NOMO-1 (cell line): Measurements from ENCODE around the gene TPPP.
"Not testable (repeated sequence)": the region's sequence is repeated elsewhere in the genome, so short reads cannot be mapped to it uniquely, and the experiment has no call there.

Experiments used
- DNase-seq, 2 experiments: peaks; one replicate each; lab custom pipeline; 2025; ENCODE audit not compliant: unreplicated experiment in 2 of 2; lab: John Stamatoyannopoulos, UW

TPPP gene

DNA sequence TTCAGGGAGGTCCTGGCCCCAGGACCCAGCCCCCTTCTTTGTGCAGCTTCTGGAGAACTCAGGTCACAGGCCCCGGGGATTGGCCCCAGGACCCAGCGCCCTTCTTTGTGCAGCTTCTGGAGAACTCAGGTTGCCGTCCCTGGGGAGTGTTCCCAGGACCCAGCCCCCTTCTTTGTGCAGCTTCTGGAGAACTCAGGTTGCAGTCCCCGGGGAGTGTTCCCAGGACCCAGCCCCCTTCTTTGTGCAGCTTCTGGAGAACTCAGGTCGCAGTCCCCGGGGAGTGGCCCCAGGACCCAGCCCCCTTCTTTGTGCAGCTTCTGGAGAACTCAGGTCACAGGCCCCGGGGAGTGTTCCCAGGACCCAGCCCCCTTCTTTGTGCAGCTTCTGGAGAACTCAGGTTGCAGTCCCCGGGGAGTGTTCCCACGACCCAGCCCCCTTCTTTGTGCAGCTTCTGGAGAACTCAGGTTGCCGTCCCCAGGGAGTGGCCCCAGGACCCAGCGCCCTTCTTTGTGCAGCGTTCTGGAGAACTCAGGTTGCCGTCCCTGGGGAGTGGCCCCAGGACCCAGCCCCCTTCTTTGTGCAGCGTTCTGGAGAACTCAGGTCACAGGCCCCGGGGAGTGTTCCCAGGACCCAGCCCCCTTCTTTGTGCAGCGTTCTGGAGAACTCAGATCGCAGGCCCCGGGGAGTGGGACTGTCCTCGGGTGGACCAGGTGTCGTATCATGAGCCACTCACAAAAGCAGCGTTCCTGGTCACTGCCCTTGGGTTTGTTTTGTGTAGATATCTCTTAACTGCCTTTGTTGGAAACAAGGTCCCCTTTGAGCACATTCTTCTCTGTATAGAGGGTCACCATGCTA, 64.6 kb downstream of the TPPP start:
- DNase-seq = not testable (repeated sequence)

GRCh38 chr5:627840-628239, 65.3 kb downstream of the TPPP start:
- no peak for DNase-seq

DNA sequence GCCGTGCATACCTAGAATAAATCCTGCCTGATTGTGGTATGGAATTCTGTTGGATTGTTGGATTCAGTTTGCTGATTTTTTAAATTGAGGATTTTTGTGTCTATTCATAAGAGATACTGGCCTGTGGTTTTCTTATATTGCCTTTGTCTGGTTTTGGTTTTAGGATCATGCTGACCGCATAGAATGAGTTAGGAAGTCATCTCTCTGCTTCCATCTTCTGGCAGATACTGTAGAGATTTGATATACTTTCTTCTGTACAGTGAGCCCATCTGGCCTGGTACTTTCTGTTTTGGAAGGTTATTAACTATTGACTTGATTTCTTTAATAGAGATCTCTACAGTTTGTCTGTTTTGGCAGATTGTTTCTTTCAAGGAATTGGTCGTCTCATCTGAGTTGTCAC, 66.3 kb downstream of the TPPP start:
- peak in 1 of 2 experiments; percentile 34 for DNase-seq

DNA sequence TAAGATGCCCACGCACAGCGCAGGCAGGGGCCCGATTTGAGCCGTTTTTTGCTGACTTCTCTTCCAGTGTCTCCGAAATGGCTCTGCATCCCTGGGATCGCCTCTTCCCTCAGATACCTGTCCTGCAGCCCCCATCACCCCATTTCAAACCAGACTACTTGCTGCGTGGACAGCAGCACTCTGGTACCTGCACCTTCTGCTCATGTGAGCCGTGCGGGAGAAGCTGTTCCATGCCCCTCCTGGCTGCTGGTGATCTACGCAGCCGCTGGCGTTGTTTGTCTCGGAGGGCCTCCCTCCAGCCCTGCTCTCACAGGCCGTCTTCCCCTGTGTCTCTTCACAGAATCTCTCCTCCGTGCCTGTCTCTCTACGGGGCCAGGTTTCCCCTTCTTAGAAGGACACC, 67.6 kb downstream of the TPPP start:
- no peak for DNase-seq

DNA sequence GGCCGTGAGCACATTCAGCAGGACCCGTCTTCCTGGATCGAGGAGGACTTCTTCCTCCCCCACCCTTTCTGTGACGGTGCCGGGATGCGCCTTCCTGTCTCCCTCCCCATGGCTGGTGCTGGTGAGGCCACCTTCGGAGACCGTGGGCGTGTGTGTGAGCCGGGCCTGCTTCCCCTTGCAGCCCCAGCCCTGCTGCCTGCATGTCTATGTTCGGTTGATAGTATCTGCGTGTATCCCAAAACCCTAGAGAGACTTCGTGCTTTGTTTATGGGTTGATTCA, 68.3 kb downstream of the TPPP start:
- no peak for DNase-seq

DNA sequence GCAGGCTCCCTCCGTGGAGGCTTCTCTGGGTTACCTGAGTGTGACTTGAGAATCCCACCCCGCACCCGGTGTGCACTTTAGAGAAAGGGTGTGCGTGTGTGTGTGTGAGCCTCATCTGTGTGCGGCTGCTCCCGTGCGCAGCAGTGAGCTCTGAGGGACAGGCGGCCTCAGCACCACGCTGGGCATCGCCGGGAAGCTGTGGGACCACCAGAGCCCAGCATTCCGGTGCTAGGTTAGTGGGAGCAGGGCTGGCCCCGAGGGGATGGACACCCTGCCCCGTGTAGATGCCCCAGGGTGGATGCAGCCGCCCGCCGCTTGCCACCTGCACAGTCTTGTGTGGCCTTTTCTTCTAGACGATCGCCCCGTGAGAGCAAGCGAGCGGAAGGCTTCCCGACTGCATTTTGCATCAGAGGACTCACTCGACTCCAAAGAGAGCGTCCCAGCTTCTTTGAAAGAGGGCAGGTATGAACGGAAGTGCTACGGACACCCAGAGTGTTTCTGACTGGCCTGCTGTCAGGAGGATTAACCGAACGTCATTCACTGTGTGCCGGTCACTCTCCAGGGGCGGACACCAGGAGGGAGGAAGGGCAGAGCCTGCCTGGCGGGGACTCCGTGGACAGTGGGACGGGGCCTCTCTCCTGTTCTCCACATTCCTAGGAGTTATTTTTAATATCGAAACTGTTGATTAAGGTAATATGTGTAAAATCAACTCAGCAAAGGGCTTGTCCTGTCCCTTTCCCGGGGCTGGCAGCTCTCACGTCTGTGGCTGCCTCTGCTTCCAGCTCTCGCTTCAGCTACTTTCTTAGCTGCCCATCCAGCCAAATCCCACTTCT, 68.8 kb downstream of the TPPP start:
- DNase-seq = no peak

GRCh38 chr5:623531-623930, 69.6 kb downstream of the TPPP start:
- no peak for DNase-seq

DNA sequence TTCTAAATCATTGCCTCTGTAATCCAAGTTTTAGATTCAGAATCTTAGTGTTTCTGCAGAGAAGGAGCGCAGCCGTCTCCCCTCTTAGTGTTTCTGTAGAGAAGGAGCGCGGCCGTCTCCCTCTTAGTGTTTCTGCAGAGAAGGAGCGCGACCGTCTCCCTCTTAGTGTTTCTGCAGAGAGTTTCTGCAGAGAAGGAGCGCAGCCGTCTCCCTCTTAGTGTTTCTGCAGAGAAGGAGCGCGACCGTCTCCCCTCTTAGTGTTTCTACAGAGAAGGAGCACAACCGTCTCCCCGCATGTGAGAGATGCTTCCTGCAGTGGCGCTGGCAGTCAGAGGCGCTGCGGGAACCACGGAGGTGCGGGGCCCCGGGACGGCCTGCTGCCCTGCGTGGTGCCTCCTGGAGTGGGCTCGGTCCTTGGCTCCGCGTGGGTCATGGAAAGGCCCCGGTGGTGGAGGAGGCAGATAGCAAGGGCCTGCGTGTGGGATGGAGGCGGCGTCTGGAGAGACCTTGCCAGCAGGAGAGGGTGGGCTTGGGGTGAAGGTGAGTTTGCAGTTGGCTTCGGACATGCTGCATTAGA, 70.1 kb downstream of the TPPP start:
- DNase-seq = no peak

DNA sequence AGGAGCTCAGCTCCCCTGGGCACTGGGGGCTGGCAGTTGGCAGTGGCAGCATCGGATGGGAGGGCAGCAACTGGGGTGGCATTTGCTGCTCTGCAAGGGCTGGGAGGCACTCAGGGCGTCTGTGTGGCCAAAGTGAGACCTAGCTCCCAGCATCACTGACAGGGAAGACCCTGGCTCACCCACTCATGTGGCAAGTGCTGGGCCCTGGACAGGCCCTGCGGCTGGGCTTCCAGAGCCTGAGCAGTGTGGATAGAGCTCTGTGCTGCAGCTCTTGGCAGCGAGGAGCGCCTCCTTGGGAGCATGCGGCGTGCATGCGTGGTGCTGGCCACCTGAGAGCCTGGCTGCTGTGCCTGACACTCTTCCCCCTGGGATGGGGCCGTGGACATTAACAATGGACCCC, 70.8 kb downstream of the TPPP start:
- no peak for DNase-seq

GRCh38 chr5:621341-621761, 71.8 kb downstream of the TPPP start:
- DNase-seq = no peak

DNA sequence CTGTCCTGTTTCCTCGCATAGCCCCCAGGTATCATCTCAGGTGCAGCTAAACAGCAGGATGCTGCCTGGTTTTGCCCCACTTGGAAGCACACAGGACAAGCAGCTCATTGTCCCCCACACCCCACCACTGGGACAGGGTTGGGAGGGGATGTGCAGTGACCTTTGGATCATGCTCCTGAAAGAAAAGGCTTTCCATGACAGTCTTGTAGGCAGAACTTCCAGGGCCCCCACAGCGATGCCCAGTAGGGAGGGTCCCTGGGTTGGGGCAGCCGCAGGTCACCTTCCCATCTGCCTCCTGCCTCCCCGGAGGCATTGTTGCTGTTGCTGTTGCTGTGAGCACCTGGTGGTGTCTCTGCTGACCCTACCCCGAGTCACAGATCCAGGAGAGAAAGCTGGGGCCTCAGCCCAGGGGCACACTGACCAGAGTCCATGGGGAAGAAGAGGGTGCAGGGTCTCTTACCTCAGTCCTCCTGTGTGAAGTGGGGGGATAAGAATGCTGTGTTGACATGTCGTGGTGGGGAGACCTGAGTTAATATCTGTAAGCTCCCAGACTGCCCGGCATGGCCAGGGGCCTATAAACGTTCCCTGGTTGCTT, 72.5 kb downstream of the TPPP start:
- DNase-seq = no peak

DNA sequence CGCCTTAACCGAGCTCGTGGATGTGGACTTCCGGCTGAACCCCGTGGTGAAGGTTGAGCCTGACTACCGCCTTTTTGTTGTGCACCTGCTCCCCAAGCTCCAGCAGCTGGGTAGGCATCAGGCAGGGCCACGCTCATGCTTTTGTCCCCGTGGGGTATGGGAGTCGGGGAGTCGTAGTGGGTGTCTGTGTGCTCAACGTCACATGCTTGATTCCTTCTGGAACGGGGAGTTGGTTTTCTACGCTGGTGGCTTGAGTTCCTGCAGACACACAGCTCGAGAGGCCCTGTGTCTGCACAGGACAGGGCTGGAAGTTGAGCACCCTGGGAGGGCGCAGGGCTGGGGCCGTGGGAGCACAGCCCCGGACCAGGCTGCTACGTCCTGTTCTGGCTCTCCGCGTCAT, 73.0 kb downstream of the TPPP start:
- DNase-seq = no peak

- DNase-seq = no peak
These were observed 73.7 kb downstream of the TPPP start for GRCh38 chr5:619444-619843.

DNA sequence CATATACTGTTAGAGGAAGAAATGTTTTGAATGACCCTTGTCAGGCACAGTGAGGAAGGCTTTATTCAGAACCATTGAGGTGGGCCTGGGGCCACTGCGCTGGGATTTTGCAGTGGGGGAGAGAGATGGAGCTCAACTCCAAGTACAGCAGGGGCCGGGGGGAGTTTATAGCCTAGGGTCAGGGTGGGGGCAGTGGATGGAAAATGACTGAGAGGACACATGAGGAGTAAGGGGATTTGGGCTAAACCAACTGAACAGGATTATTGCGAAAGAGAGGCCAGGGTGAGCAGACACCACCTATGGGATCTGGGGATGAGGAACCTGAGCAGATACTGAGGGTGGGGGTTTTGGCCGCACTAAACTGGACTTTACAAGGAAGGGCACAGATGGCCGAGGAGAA, 74.7 kb downstream of the TPPP start:
- DNase-seq = no peak

DNA sequence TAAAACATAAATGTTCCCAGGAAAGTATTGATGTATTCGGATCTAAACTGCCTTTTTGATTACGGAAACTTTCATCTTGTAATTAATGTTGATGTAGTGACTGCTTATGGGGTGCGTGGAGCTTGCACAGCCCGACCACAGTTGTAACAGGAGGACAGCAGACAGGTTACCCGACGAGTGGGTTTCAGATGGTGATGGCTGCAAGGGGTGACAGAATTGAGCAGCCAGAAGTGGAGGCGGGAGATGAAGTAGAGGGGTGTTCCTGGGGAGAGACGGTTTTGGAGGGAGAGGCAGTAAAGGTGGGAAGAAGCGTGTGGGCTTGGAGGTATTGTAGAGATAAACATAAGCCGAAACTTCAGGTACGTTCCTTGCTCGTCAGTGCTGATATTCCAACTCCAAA, 75.3 kb downstream of the TPPP start:
- DNase-seq = no peak

- no peak for DNase-seq
These were observed 76.6 kb downstream of the TPPP start for GRCh38 chr5:616484-617039.

DNA sequence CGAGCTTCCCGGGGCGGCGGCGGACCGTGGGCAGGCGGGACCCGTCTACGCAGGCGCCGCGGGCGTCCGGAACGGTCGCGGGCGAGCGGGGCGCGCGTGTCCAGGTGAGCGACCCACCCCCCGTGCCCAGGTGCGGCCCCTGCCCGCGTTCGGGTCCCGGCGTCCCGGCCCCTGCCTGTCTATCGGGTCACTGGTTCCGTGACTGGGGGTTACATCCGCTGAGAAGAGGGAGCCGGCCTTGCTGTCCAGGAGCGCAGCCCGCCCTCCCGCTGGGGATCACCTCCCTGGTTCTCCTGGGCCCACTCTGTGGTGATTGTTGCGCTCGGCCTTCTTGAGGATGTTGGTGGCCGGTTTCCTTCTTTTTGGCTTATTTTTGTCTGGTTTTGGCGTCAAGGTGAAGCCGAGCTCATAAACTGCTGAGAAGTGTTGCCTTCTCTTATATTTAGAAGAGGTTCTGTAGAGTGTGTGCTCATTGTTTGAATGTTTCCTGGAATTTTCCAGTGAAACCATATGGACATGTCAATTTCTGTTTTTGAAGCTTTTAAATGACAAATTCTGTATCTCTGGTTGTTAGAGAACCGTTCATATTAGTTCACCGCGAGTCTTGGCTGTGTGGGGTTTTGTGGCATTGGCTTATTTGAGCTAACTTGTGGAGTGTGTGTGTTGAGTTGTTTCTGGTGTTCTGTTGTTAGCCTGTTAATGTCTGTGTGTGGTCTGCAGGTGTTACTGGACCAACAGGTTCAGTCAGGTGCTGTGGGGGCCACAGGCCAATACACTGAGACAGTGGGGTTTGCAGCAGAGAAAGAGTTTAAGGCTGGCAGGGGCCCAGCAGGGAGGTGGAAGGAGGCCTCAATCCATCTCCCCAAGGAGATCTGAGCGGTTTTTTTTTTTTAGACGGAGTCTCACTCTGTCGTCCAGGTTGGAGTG, 80.4 kb downstream of the TPPP start:
- peak; percentile 34 to 56 for DNase-seq

- DNase-seq = peak; percentile 93 to 99
These were observed 81.2 kb downstream of the TPPP start, which contains the start of gene CEP72 for GRCh38 chr5:611731-612486. TSS of gene CEP72 (plus strand) at chr5:612340. CDS start at chr5:612362, 22 bp downstream.
